ENCODE results near the gene ICAM2. TPM values are rescaled to one million over a fixed set of nuclear protein-coding genes. Genes with fewer than 3 reads are reported as not detected.

Gene ICAM2
- total RNA-seq, 4 donors from 2014 or later, result 39.7 to 82.4 (median 56.3) TPM

- in situ Hi-C loops (cut with MboI; ENCODE audit: low sequenced_read_pairs in 4 of 4) (no loop called here), intact Hi-C loops (cut with DNase I; ENCODE audit: low total_unique reads) (loop anchor here (1.0 kb wide), 1 partner anchor 14 kb away; no protein-coding TSS in a partner anchor)
- Histone ChIP-seq H3K4me3 (no peak overlapping the region), H3K4me1 (peaks cover 72% of the 10 kb centered on the region in 2 donors), H3K27me3 (no peaks in the 10 kb centered on the region), H3K9me3 (no peaks in the 10 kb centered on the region), H3K36me3 (peaks cover 0 to 23% of the 10 kb centered on the region in 2 donors), H3K27ac (peak overlapping the region; percentile 98 to 100 (median 99))
- TF ChIP-seq CTCF (IDR thresholded peaks at IDR 0.05 in 4 of 5, conservative IDR thresholded peaks at IDR 0.05 in 1 of 5), result no peak
- TF ChIP-seq POLR2A (IDR thresholded peaks at IDR 0.05), result peak; percentile 47 to 55
- ATAC-seq (peak; percentile 68 to 77), DNase-seq (peak; percentile 84 to 87)
Observed at GRCh38 chr17:63974594-63975192, 45.7 kb downstream of the ICAM2 start.

- in situ Hi-C loops (cut with MboI; ENCODE audit: low sequenced_read_pairs in 4 of 4) (no loop called here), intact Hi-C loops (cut with DNase I; ENCODE audit: low total_unique reads) (loop anchor here (1.0 kb wide), 1 partner anchor 14 kb away; no protein-coding TSS in a partner anchor)
- DNase-seq (peak; percentile 92 to 97), ATAC-seq (peak; percentile 77 to 79)
- Histone ChIP-seq H3K27ac (peak overlapping the region; percentile 98 to 100 (median 99)), H3K4me1 (peaks cover 65 to 66% of the 10 kb centered on the region in 2 donors), H3K4me3 (peak overlapping the region in 1 of 4 donors; percentile 9), H3K27me3 (no peaks in the 10 kb centered on the region), H3K9me3 (no peaks in the 10 kb centered on the region), H3K36me3 (peaks cover 0 to 28% of the 10 kb centered on the region in 2 donors)
- peak in 1 of 2 donors; percentile 9 for TF ChIP-seq POLR2A (IDR thresholded peaks at IDR 0.05)
- no peak for TF ChIP-seq CTCF (IDR thresholded peaks at IDR 0.05 in 4 of 5, conservative IDR thresholded peaks at IDR 0.05 in 1 of 5)
Observed at GRCh38 chr17:63973930-63974593, 46.4 kb downstream of the ICAM2 start.

- no peak for ATAC-seq
- peaks cover 57 to 58% of the 10 kb centered on the region in 2 donors for H3K4me1 ChIP-seq
- H3K9me3 ChIP-seq, result no peaks in the 10 kb centered on the region
- peak overlapping the region; percentile 98 to 100 (median 99) for H3K27ac ChIP-seq
- no peak for DNase-seq
- intact Hi-C loops (cut with DNase I; ENCODE audit: low total_unique reads) (no loop called here), in situ Hi-C loops (cut with MboI; ENCODE audit: low sequenced_read_pairs in 4 of 4) (no loop called here)
- TF ChIP-seq CTCF (IDR thresholded peaks at IDR 0.05 in 4 of 5, conservative IDR thresholded peaks at IDR 0.05 in 1 of 5), result no peak
- no peak for TF ChIP-seq POLR2A (IDR thresholded peaks at IDR 0.05)
- no peak overlapping the region for H3K4me3 ChIP-seq
- H3K36me3 ChIP-seq, result peaks cover 0 to 35% of the 10 kb centered on the region in 2 donors
- H3K27me3 ChIP-seq, result no peaks in the 10 kb centered on the region
Observed at GRCh38 chr17:63973247-63973646, 47.2 kb downstream of the ICAM2 start.

- intact Hi-C loops (cut with DNase I; ENCODE audit: low total_unique reads) (no loop called here), in situ Hi-C loops (cut with MboI; ENCODE audit: low sequenced_read_pairs in 4 of 4) (no loop called here)
- DNase-seq (no peak), ATAC-seq (no peak)
- H3K36me3 ChIP-seq, result peaks cover 0 to 39% of the 10 kb centered on the region in 2 donors
- H3K27me3 ChIP-seq, result no peaks in the 10 kb centered on the region
- H3K4me1 ChIP-seq, result peaks cover 55 to 56% of the 10 kb centered on the region in 2 donors
- no peak for TF ChIP-seq CTCF (IDR thresholded peaks at IDR 0.05 in 4 of 5, conservative IDR thresholded peaks at IDR 0.05 in 1 of 5)
- no peak for TF ChIP-seq POLR2A (IDR thresholded peaks at IDR 0.05)
- H3K27ac ChIP-seq, result peak within 1 kb of the TSS; percentile 98 to 100 (median 99)
- H3K4me3 ChIP-seq, result peak within 1 kb of the TSS in 1 of 4 donors; percentile 9
- no peaks in the 10 kb centered on the region for H3K9me3 ChIP-seq
Observed at GRCh38 chr17:63972796-63973195, 47.6 kb downstream of the ICAM2 start, which contains the start of gene SCN4A. TSS of gene SCN4A (minus strand) at chr17:63972918. CDS start at chr17:63972841, 77 bp downstream.
